ENCODE results near the gene PUM1.

The PUM1 gene

GRCh38 chr1:31022259-31022658 is 43.3 kb downstream of the PUM1 start:
- H3K4me2 ChIP-seq (ENCODE audit: low read length): no peak overlapping the region
- DNase-seq: peak; percentile 30

GRCh38 chr1:31020007-31020790 is 45.3 kb downstream of the PUM1 start:
- no peak overlapping the region for H2AK5ac ChIP-seq (ENCODE audit: low read length)
- no peak for DNase-seq
- no peak overlapping the region for H3K23ac ChIP-seq (ENCODE audit: low read length)
- H3K4me3 ChIP-seq (ENCODE audit: low read length): no peak overlapping the region
- no peak overlapping the region for H2BK15ac ChIP-seq (replicated peaks; ENCODE audit: low read depth)
- no peak overlapping the region for H2BK5ac ChIP-seq (ENCODE audit: low read length)
- H3K4ac ChIP-seq (ENCODE audit: low read depth, low read length): no peak overlapping the region
- H3K9ac ChIP-seq (ENCODE audit: low read length): no peak overlapping the region
- no peak overlapping the region for H4K5ac ChIP-seq (ENCODE audit: low read length)
- H3K79me1 ChIP-seq (ENCODE audit: low read length): no peaks in the 10 kb centered on the region
- H4K8ac ChIP-seq (ENCODE audit: low read depth, low read length): no peak overlapping the region
- no peaks in the 10 kb centered on the region for H3K36me3 ChIP-seq (ENCODE audit: control insufficient read depth, insufficient read depth, low read length)
- no peaks in the 10 kb centered on the region for H3K27me3 ChIP-seq (ENCODE audit: insufficient read depth, low read length, poor library complexity)
- no peak overlapping the region for H3K27ac ChIP-seq (ENCODE audit: low read depth, low read length)
- peaks cover 75% of the 10 kb centered on the region for H3K79me2 ChIP-seq (ENCODE audit: control insufficient read depth, insufficient read depth, low read length)
- no CpG with 5 or more reads among the region's 3 CpGs for WGBS (ENCODE audit: extremely low coverage, insufficient coverage, low lambda C conversion rate)
- no peak overlapping the region for H3K4me2 ChIP-seq (ENCODE audit: low read length)
- H3K56ac ChIP-seq (ENCODE audit: low read length): no peak overlapping the region
- H3K18ac ChIP-seq (ENCODE audit: low read length): no peak overlapping the region
- no peak overlapping the region for H2BK120ac ChIP-seq (ENCODE audit: low read depth, low read length)
- H3K4me1 ChIP-seq (ENCODE audit: control insufficient read depth, low read depth, low read length): peaks cover 3% of the 10 kb centered on the region

More at GRCh38 chr1:31022259-31022658, 43.3 kb downstream of the PUM1 start:
- Histone ChIP-seq H4K5ac (ENCODE audit: low read length) (no peak overlapping the region), H3K27ac (ENCODE audit: low read depth, low read length) (no peak overlapping the region), H3K36me3 (ENCODE audit: control insufficient read depth, insufficient read depth, low read length) (no peaks in the 10 kb centered on the region), H3K79me1 (ENCODE audit: low read length) (no peaks in the 10 kb centered on the region), H3K4me1 (ENCODE audit: control insufficient read depth, low read depth, low read length) (peaks cover 3% of the 10 kb centered on the region), H2BK5ac (ENCODE audit: low read length) (no peak overlapping the region), H3K9ac (ENCODE audit: low read length) (no peak overlapping the region), H3K18ac (ENCODE audit: low read length) (no peak overlapping the region), H3K56ac (ENCODE audit: low read length) (no peak overlapping the region), H2BK15ac (replicated peaks; ENCODE audit: low read depth) (no peak overlapping the region), H3K79me2 (ENCODE audit: control insufficient read depth, insufficient read depth, low read length) (peaks cover 74% of the 10 kb centered on the region), H3K23ac (ENCODE audit: low read length) (no peak overlapping the region), H2AK5ac (ENCODE audit: low read length) (no peak overlapping the region), H4K8ac (ENCODE audit: low read depth, low read length) (no peak overlapping the region), H2BK120ac (ENCODE audit: low read depth, low read length) (no peak overlapping the region), H3K4ac (ENCODE audit: low read depth, low read length) (no peak overlapping the region), H3K27me3 (ENCODE audit: insufficient read depth, low read length, poor library complexity) (no peaks in the 10 kb centered on the region), H3K4me3 (ENCODE audit: low read length) (no peak overlapping the region)
- WGBS (ENCODE audit: extremely low coverage, insufficient coverage, low lambda C conversion rate): no CpG with 5 or more reads among the region's 2 CpGs

GRCh38 chr1:31019401-31019800 is 46.1 kb downstream of the PUM1 start:
- Histone ChIP-seq H3K79me2 (ENCODE audit: control insufficient read depth, insufficient read depth, low read length) (peaks cover 74% of the 10 kb centered on the region), H2BK120ac (ENCODE audit: low read depth, low read length) (no peak overlapping the region), H2BK5ac (ENCODE audit: low read length) (no peak overlapping the region), H3K4me3 (ENCODE audit: low read length) (no peak overlapping the region), H3K4ac (ENCODE audit: low read depth, low read length) (no peak overlapping the region), H3K56ac (ENCODE audit: low read length) (no peak overlapping the region), H4K5ac (ENCODE audit: low read length) (no peak overlapping the region), H2BK15ac (replicated peaks; ENCODE audit: low read depth) (no peak overlapping the region), H4K8ac (ENCODE audit: low read depth, low read length) (no peak overlapping the region), H3K36me3 (ENCODE audit: control insufficient read depth, insufficient read depth, low read length) (no peaks in the 10 kb centered on the region), H3K27me3 (ENCODE audit: insufficient read depth, low read length, poor library complexity) (no peaks in the 10 kb centered on the region), H3K4me1 (ENCODE audit: control insufficient read depth, low read depth, low read length) (peaks cover 3% of the 10 kb centered on the region), H3K18ac (ENCODE audit: low read length) (no peak overlapping the region), H3K23ac (ENCODE audit: low read length) (no peak overlapping the region), H2AK5ac (ENCODE audit: low read length) (no peak overlapping the region), H3K27ac (ENCODE audit: low read depth, low read length) (no peak overlapping the region), H3K9ac (ENCODE audit: low read length) (no peak overlapping the region), H3K79me1 (ENCODE audit: low read length) (no peaks in the 10 kb centered on the region), H3K4me2 (ENCODE audit: low read length) (no peak overlapping the region)
- no peak for DNase-seq
- no CpG with 5 or more reads among the region's 3 CpGs for WGBS (ENCODE audit: extremely low coverage, insufficient coverage, low lambda C conversion rate)

- Histone ChIP-seq H4K8ac (ENCODE audit: low read depth, low read length) (no peak overlapping the region), H3K4me2 (ENCODE audit: low read length) (no peak overlapping the region), H2BK15ac (replicated peaks; ENCODE audit: low read depth) (no peak overlapping the region), H3K23ac (ENCODE audit: low read length) (no peak overlapping the region), H2BK120ac (ENCODE audit: low read depth, low read length) (no peak overlapping the region), H3K9ac (ENCODE audit: low read length) (no peak overlapping the region), H2BK5ac (ENCODE audit: low read length) (no peak overlapping the region), H3K4ac (ENCODE audit: low read depth, low read length) (no peak overlapping the region), H3K79me1 (ENCODE audit: low read length) (peaks cover 6% of the 10 kb centered on the region), H3K4me3 (ENCODE audit: low read length) (no peak overlapping the region), H2AK5ac (ENCODE audit: low read length) (no peak overlapping the region), H3K79me2 (ENCODE audit: control insufficient read depth, insufficient read depth, low read length) (peaks cover 75% of the 10 kb centered on the region), H3K4me1 (ENCODE audit: control insufficient read depth, low read depth, low read length) (peaks cover 5% of the 10 kb centered on the region), H3K27ac (ENCODE audit: low read depth, low read length) (no peak overlapping the region), H3K18ac (ENCODE audit: low read length) (no peak overlapping the region), H3K27me3 (ENCODE audit: insufficient read depth, low read length, poor library complexity) (no peaks in the 10 kb centered on the region), H3K56ac (ENCODE audit: low read length) (no peak overlapping the region), H4K5ac (ENCODE audit: low read length) (no peak overlapping the region), H3K36me3 (ENCODE audit: control insufficient read depth, insufficient read depth, low read length) (no peaks in the 10 kb centered on the region)
- WGBS (ENCODE audit: extremely low coverage, insufficient coverage, low lambda C conversion rate): no CpG with 5 or more reads among the region's 3 CpGs
- DNase-seq: no peak
Observed at GRCh38 chr1:31016868-31017267, 48.6 kb downstream of the PUM1 start.

- H4K8ac ChIP-seq (ENCODE audit: low read depth, low read length): peak overlapping the region; percentile 39
- WGBS (ENCODE audit: extremely low coverage, insufficient coverage, low lambda C conversion rate): no CpG with 5 or more reads among the region's 3 CpGs
- H3K18ac ChIP-seq (ENCODE audit: low read length): no peak overlapping the region
- no peak overlapping the region for H2BK5ac ChIP-seq (ENCODE audit: low read length)
- no peak overlapping the region for H3K4ac ChIP-seq (ENCODE audit: low read depth, low read length)
- H2BK15ac ChIP-seq (replicated peaks; ENCODE audit: low read depth): no peak overlapping the region
- H3K27ac ChIP-seq (ENCODE audit: low read depth, low read length): no peak overlapping the region
- no peaks in the 10 kb centered on the region for H3K27me3 ChIP-seq (ENCODE audit: insufficient read depth, low read length, poor library complexity)
- H3K79me1 ChIP-seq (ENCODE audit: low read length): peaks cover 11% of the 10 kb centered on the region
- peaks cover 79% of the 10 kb centered on the region for H3K79me2 ChIP-seq (ENCODE audit: control insufficient read depth, insufficient read depth, low read length)
- no peak overlapping the region for H3K4me2 ChIP-seq (ENCODE audit: low read length)
- H3K9ac ChIP-seq (ENCODE audit: low read length): no peak overlapping the region
- H3K4me1 ChIP-seq (ENCODE audit: control insufficient read depth, low read depth, low read length): peaks cover 8% of the 10 kb centered on the region
- H2AK5ac ChIP-seq (ENCODE audit: low read length): no peak overlapping the region
- no peaks in the 10 kb centered on the region for H3K36me3 ChIP-seq (ENCODE audit: control insufficient read depth, insufficient read depth, low read length)
- no peak overlapping the region for H3K4me3 ChIP-seq (ENCODE audit: low read length)
- no peak overlapping the region for H4K5ac ChIP-seq (ENCODE audit: low read length)
- DNase-seq: no peak
- H3K56ac ChIP-seq (ENCODE audit: low read length): no peak overlapping the region
- no peak overlapping the region for H3K23ac ChIP-seq (ENCODE audit: low read length)
- no peak overlapping the region for H2BK120ac ChIP-seq (ENCODE audit: low read depth, low read length)
Observed at GRCh38 chr1:31013187-31013864, 52.2 kb downstream of the PUM1 start.
